A549 (cell line): Measurements from ENCODE around the gene SUPT3H. TPM values are rescaled to one million over a fixed set of nuclear protein-coding genes. Genes with fewer than 3 reads are reported as not detected.

Experiments used
- ATAC-seq, 2 experiments: fragments of 200-7000 bp in 1 of 2; fragments of >200 bp in 1 of 2; cut with Nextera tagmentation in 1 of 2; cut with Tn5 transposase in 1 of 2; 3 replicates each; pipeline versions ENCODE4 v1.8.0 to v1.9.1; 2018 to 2020; ENCODE audit warnings: mild to moderate bottlenecking in 1 of 2, moderate library complexity in 1 of 2
- CTCF ChIA-PET: fragments of 300-600 bp; sonication (Branson Sonifier 250); formaldehyde crosslinking; extraction: SDS; loops from one replicate; lab custom pipeline; 2021; ENCODE audit warnings: antibody characterized with exemption, inconsistent platforms; lab: Yijun Ruan, JAX
- POLR2A ChIA-PET: fragments of 350-600 bp; formaldehyde crosslinking; extraction: SDS; loops from one replicate; lab custom pipeline; 2021; ENCODE audit warnings: antibody characterized with exemption, inconsistent platforms; lab: Yijun Ruan, JAX
- DNase-seq, 2 experiments: peaks; one replicate each; pipeline versions ENCODE4 v3.0.0 to v3.0.0-alpha.2; 2011 to 2016; ENCODE audit warnings: low read depth in 1 of 2, low spot score in 1 of 2
- FAIRE-seq: peaks from 2 replicates; lab custom pipeline; 2011; peaks lifted over from hg19 to GRCh38; lab: Jason Lieb, UNC
- H3K27ac ChIP-seq, 2 experiments: fragments of >200 bp; sonication (Bioruptor Twin); formaldehyde crosslinking; 3 replicates each; pipeline ENCODE4 v1.5.1; 2016 to 2017
- H3K4me1 ChIP-seq: fragments of >200 bp; sonication (Bioruptor Twin); formaldehyde crosslinking; 3 replicates; pipeline ENCODE4 v1.6.1; 2016
- H3K4me2 ChIP-seq: fragments of >200 bp; sonication (Bioruptor Twin); formaldehyde crosslinking; 3 replicates; pipeline ENCODE4 v1.6.1; 2016
- H3K4me3 ChIP-seq: fragments of >200 bp; sonication (Bioruptor Twin); formaldehyde crosslinking; 3 replicates; pipeline ENCODE4 v1.5.1; 2016
- H3K9me3 ChIP-seq: fragments of >200 bp; sonication (Bioruptor Twin); formaldehyde crosslinking; 3 replicates; pipeline ENCODE4 v1.6.1; 2016
- CEBPB ChIP-seq, 2 experiments: fragments of >200 bp in 1 of 2; sonication (Bioruptor Twin) in 1 of 2; formaldehyde crosslinking in 1 of 2; IDR thresholded peaks; 2 replicates each; pipeline ENCODE4 v1.6.1; 2012 to 2016
- CTCF ChIP-seq: fragments of >200 bp; sonication (Bioruptor Twin); formaldehyde crosslinking; IDR thresholded peaks from 3 replicates; pipeline ENCODE4 v1.5.1; 2016
- EHMT2 ChIP-seq: fragments of 200-600 bp; sonication (generic); IDR thresholded peaks from 2 replicates; pipeline ENCODE4 v1.6.1; 2016; ENCODE audit warnings: antibody characterized with exemption, low read depth, mild to moderate bottlenecking, moderate library complexity
- EP300 ChIP-seq, 2 experiments: fragments of >200 bp; sonication (Bioruptor Twin); formaldehyde crosslinking; IDR thresholded peaks; 2 replicates in 1 of 2; 3 replicates in 1 of 2; pipeline ENCODE4 v1.6.1; 2016 to 2017
- ESRRA ChIP-seq: fragments of 150-350 bp; IDR thresholded peaks from 2 replicates; pipeline ENCODE4 v1.6.1; 2014; ENCODE audit warnings: mild to moderate bottlenecking, low read length, borderline replicate concordance
- FOSB ChIP-seq: fragments of 250-450 bp; sonication (Bioruptor Pico); IDR thresholded peaks from 2 replicates; pipeline ENCODE4 v1.5.0; 2020; ENCODE audit warnings: mild to moderate bottlenecking, moderate library complexity
- FOSL2 ChIP-seq, 2 experiments: fragments of 450-650 bp in 1 of 2; fragments of >200 bp in 1 of 2; sonication (Bioruptor Twin) in 1 of 2; formaldehyde crosslinking; IDR thresholded peaks; 2 replicates each; pipeline versions ENCODE4 v1.5.0 to v1.6.1; 2016 to 2020; ENCODE audit warnings: mild to moderate bottlenecking in 1 of 2, moderate library complexity in 1 of 2
- FOXS1 ChIP-seq: fragments of 250-450 bp; sonication (Bioruptor Pico); IDR thresholded peaks from 2 replicates; pipeline ENCODE4 v1.5.0; 2020; ENCODE audit warnings: mild to moderate bottlenecking, moderate library complexity
- MAZ ChIP-seq: fragments of 150-350 bp; IDR thresholded peaks from 2 replicates; pipeline ENCODE4 v1.6.1; 2014; ENCODE audit warnings: antibody characterized with exemption, low read depth, low read length, borderline replicate concordance
- MYC ChIP-seq: IDR thresholded peaks from 2 replicates; pipeline ENCODE4 v1.6.1; 2012; ENCODE audit warnings: mild to moderate bottlenecking, inconsistent platforms, low read length, improper control_type of control experiment, borderline replicate concordance
- NFE2L2 ChIP-seq: fragments of 150-350 bp; conservative IDR thresholded peaks from 2 replicates; pipeline ENCODE4 v1.6.1; 2014; ENCODE audit warnings: low read length
- NPAS2 ChIP-seq: fragments of 250-450 bp; sonication (Bioruptor Pico); IDR thresholded peaks from 2 replicates; pipeline ENCODE4 v1.8.0; 2022; ENCODE audit warnings: mild to moderate bottlenecking, moderate library complexity, borderline replicate concordance
- PBX3 ChIP-seq: IDR thresholded peaks from 2 replicates; pipeline ENCODE4 v1.6.1; 2012
- RAD21 ChIP-seq, 2 experiments: fragments of >200 bp in 1 of 2; sonication (Bioruptor Twin) in 1 of 2; formaldehyde crosslinking in 1 of 2; IDR thresholded peaks in 1 of 2; conservative IDR thresholded peaks in 1 of 2; 2 replicates in 1 of 2; 3 replicates in 1 of 2; pipeline ENCODE4 v1.6.1; 2012 to 2018; ENCODE audit warnings: inconsistent platforms in 1 of 2
- REST ChIP-seq: fragments of 200-600 bp; sonication (generic); IDR thresholded peaks from 2 replicates; pipeline ENCODE4 v1.6.1; 2016; ENCODE audit warnings: antibody characterized with exemption, mild to moderate bottlenecking, moderate library complexity
- RFX5 ChIP-seq: fragments of 450-650 bp; IDR thresholded peaks from 2 replicates; pipeline ENCODE4 v1.7.1; 2014; ENCODE audit warnings: antibody characterized with exemption, mild to moderate bottlenecking, moderate library complexity
- whole genome bisulfite sequencing: methylation state at CpG from one replicate; pipeline ENCODE4 v1.1.6; 2017; ENCODE audit errors: missing lambda C conversion rate; 5-methylcytosine and 5-hydroxymethylcytosine counted together
- polyA plus RNA-seq, 4 experiments: library from polyadenylated mRNA; depleted of rRNA in 3 of 4; stranded (reverse); fragments of >200 nt; fragmentation: RNase III in 1 of 4; extraction: RNeasy Plus Mini Kit Qiagen cat#74134 plus additional on column Dnase treatment in 1 of 4; gene quantifications; 2 replicates in 3 of 4; 3 replicates in 1 of 4; pipeline ENCODE4 v1.2.3, GENCODE V29; 2011 to 2017
- TF ChIP-seq, protein P1 (sequence below): fragments of >200 bp; sonication (Bioruptor Twin); formaldehyde crosslinking; IDR thresholded peaks from 3 replicates; pipeline ENCODE4 v1.6.1; 2016
- TF ChIP-seq, protein P2 (sequence below): fragments of 250-450 bp; sonication (Bioruptor Pico); IDR thresholded peaks from 2 replicates; pipeline ENCODE4 v1.5.0; 2020; ENCODE audit warnings: low read depth, mild to moderate bottlenecking, moderate library complexity

SUPT3H gene
- polyA plus RNA-seq, 2 of the 4 experiments (the other 2 are of a cell fraction): 4.3 to 6.2 TPM

DNA sequence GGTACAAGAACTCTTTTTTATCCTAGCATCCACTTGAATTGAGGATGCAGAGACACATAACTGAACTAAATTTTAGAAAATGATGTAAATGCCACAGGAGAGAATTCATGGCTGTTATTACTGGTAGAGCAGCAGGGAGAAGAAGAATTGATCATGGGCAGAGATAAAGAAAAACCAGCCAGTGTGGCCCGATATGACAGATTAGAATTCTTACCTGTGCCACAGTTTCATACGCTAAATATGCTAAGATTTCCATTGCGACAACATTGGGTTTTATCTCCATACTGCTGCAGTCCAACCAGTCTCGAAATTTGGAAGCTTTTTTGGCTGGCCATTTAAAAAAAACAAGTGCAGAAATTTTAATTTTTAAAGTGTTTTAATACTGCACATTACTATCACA is 423.5 kb downstream of the SUPT3H start (continued):
- TF ChIP-seq EHMT2 (no peak), ESRRA (no peak), FOSB (no peak), MYC (no peak), CTCF (no peak)

DNA sequence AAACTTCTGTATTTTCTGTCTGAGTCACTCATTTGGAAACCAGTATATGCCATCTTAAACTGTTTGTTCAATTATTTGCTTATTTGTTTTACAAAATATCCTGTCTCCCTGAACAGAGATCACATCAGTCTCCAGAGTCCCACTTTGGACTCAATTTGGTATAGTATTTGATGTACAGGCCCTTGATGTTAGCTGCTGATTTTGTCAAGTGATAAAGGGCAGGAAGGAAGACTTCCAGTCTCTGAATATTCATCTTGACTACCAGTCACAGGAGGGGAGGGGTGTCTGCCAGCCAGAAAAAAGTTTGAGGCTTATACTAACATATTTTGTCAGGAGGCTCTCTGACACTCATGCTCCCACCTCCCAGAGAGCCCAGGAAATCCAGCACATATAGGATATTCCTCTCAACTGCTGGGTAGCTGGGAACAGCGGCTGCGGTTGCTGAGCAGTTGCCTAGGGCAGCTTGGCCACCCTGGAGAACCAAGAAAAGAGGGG is 426.4 kb downstream of the SUPT3H start:
- no peaks in the 10 kb centered on the region for H3K4me1 ChIP-seq
- H3K4me2 ChIP-seq: no peak overlapping the region
- 87% methylated on average over 2 of the region's 2 CpGs for WGBS
- ATAC-seq: no peak
- H3K27ac ChIP-seq: no peak overlapping the region
- ChIA-PET POLR2A (no interaction called here), CTCF (interaction anchor here (0.6 kb wide), 1 partner anchor 594 kb away, joined by 5 read pairs; no protein-coding TSS in a partner anchor)
- no peak for FAIRE-seq
- no peak for DNase-seq
- H3K4me3 ChIP-seq: no peak overlapping the region
- no peaks in the 10 kb centered on the region for H3K9me3 ChIP-seq
- TF ChIP-seq, protein P1, sequence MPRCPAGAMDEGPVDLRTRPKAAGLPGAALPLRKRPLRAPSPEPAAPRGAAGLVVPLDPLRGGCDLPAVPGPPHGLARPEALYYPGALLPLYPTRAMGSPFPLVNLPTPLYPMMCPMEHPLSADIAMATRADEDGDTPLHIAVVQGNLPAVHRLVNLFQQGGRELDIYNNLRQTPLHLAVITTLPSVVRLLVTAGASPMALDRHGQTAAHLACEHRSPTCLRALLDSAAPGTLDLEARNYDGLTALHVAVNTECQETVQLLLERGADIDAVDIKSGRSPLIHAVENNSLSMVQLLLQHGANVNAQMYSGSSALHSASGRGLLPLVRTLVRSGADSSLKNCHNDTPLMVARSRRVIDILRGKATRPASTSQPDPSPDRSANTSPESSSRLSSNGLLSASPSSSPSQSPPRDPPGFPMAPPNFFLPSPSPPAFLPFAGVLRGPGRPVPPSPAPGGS: no peak
- TF ChIP-seq RFX5 (no peak), MYC (no peak), PBX3 (no peak), RAD21 (conservative IDR thresholded peaks at IDR 0.05 in 1 of 2, IDR thresholded peaks at IDR 0.05 in 1 of 2) (no peak), CEBPB (IDR thresholded peaks at IDR 0.05) (no peak), FOSL2 (IDR thresholded peaks at IDR 0.05) (no peak), FOSL2 (CRISPR knock-in tag; IDR thresholded peaks at IDR 0.05) (no peak), NFE2L2 (no peak), FOSB (no peak)

DNA sequence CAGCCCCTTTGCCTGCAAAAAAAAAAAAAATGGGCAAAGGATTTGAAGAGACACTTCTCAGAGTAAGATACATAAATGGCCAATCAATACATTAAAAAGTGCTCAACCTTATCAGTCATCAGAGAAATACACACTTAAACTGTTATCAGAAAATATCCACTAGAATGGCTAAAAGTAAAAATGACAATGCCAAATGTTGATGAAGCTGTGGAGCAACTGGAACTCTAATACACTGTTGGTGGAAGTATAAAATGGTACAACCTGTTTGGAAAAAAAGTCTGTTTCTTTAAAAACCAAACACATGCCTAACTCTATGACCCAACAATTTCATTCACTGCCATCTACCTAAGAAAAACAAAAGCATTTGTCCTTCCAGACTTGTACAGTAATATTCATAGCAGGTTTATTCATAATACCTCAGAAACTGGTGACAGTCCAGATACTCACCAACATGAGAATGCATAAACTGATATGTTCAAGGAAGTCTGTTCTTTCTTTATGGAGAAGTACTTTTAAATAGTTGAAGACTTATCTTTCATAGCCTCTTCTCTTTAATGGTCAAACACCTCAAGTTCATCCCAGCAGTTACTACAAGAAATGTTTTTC is 428.0 kb downstream of the SUPT3H start:
- H3K4me3 ChIP-seq: no peak overlapping the region
- no peak for TF ChIP-seq NPAS2 (CRISPR knock-in tag)
- DNase-seq (no peak), FAIRE-seq (no peak), ATAC-seq (no peak)
- no peaks in the 10 kb centered on the region for H3K4me1 ChIP-seq
- H3K4me2 ChIP-seq: no peak overlapping the region
- no peaks in the 10 kb centered on the region for H3K9me3 ChIP-seq
- no peak overlapping the region for H3K27ac ChIP-seq
- ChIA-PET POLR2A (interaction anchor here (0.7 kb wide), 1 partner anchor 24 kb away, joined by 3 read pairs; no protein-coding TSS in a partner anchor), CTCF (no interaction called here)

DNA sequence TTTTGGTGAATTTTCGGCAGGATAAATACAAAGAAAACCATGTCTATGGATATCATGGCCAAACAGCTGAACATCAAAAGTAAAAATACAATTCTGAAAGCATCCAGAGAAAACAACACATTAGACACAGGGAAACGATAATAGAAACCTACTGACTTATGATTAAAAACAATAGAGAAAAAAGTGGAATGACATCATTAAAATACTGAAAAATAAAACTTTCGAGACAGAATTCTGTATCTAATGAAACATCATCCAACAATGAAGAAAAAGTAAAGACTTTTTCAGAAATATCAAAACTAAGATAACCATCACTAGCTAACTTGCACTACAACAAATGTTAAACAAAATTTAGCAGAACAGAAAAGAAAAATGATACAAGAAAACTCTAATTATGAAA is 434.2 kb downstream of the SUPT3H start:
- WGBS: 61% methylated on average over 3 of the region's 3 CpGs
- H3K4me1 ChIP-seq: no peaks in the 10 kb centered on the region
- no peak for TF ChIP-seq REST
- TF ChIP-seq EP300 (IDR thresholded peaks at IDR 0.05): no peak
- TF ChIP-seq, protein P2, sequence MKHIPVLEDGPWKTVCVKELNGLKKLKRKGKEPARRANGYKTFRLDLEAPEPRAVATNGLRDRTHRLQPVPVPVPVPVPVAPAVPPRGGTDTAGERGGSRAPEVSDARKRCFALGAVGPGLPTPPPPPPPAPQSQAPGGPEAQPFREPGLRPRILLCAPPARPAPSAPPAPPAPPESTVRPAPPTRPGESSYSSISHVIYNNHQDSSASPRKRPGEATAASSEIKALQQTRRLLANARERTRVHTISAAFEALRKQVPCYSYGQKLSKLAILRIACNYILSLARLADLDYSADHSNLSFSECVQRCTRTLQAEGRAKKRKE (CRISPR knock-in tag): no peak
- TF ChIP-seq MAZ: no peak
- no peak for TF ChIP-seq FOXS1 (CRISPR knock-in tag)
- TF ChIP-seq, all 56 proteins: peak for 0
- ChIA-PET CTCF (no interaction called here), POLR2A (no interaction called here)
- Histone ChIP-seq H3K9me3 (no peaks in the 10 kb centered on the region), H3K27ac (no peak overlapping the region), H3K4me3 (no peak overlapping the region), H3K4me2 (no peak overlapping the region)
- DNase-seq: no peak
- ATAC-seq: no peak
- FAIRE-seq: no peak
